22Rv1 (cell line): ENCODE measurements around the gene SEC24C.
A peak's percentile ranks its signal among the peaks of the same experiment; 100 is the strongest.
"Not testable (repeated sequence)": the region's sequence is repeated elsewhere in the genome, so short reads cannot be mapped to it uniquely, and the experiment has no call there.

Experiments
- H3K27ac ChIP-seq: fragments of 450-650 bp; 2 replicates; pipeline ENCODE4 v1.5.1; 2017
- ZFX ChIP-seq: fragments of 450-650 bp; IDR thresholded peaks from 2 replicates; pipeline ENCODE4 v1.6.1; 2017; ENCODE audit warnings: antibody characterized with exemption, borderline replicate concordance
- TF ChIP-seq, protein P1 (sequence below): fragments of 450-650 bp; IDR thresholded peaks from 2 replicates; pipeline ENCODE4 v1.5.1; 2017; ENCODE audit warnings: mild to moderate bottlenecking

The SEC24C gene

DNA sequence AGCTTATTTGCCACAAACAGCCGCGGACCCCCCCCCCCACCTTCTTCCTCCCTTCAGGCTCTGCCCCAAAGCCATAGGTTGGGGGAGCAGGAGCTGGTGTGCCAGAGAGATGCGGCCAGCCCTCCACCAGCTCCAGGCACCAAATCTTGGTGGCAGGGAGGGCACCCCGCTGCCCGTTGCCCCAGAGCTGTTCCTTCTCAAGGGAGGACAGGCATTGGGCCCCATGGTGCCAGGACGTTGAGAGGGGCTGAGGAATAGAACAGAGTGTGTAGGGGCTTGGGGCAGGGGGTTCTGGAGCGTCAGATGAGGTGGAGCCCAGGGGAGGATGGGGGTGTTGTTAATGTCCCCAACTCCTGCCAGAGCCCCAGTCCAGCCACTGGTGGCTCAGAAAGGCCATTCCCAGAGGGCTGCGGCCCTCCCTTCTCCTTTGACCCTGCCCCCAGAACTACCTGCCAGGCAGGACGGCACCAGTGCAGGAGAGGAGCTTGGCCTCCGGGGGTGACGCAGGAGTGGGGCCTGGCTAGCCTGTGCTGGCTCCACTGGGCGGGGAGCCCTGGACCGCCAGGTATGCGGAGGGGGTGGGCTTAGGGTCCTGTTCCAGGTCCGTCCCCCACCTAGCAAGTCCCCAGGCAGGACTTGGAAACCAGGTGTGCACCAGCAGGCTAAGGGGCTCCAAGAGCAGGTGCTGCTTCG, 10.0 kb upstream of the SEC24C start:
- TF ChIP-seq, protein P1, sequence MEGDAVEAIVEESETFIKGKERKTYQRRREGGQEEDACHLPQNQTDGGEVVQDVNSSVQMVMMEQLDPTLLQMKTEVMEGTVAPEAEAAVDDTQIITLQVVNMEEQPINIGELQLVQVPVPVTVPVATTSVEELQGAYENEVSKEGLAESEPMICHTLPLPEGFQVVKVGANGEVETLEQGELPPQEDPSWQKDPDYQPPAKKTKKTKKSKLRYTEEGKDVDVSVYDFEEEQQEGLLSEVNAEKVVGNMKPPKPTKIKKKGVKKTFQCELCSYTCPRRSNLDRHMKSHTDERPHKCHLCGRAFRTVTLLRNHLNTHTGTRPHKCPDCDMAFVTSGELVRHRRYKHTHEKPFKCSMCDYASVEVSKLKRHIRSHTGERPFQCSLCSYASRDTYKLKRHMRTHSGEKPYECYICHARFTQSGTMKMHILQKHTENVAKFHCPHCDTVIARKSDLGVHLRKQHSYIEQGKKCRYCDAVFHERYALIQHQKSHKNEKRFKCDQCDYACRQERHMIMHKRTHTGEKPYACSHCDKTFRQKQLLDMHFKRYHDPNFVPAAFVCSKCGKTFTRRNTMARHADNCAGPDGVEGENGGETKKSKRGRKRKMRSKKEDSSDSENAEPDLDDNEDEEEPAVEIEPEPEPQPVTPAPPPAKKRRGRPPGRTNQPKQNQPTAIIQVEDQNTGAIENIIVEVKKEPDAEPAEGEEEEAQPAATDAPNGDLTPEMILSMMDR: no peak
- TF ChIP-seq ZFX: no peak
- no peak overlapping the region for H3K27ac ChIP-seq

GRCh38 chr10:73734796-73735305, 9.3 kb upstream of the SEC24C start:
- TF ChIP-seq ZFX: no peak
- TF ChIP-seq, protein P1: no peak

GRCh38 chr10:73740501-73741254, 3.5 kb upstream of the SEC24C start:
- not testable (repeated sequence) for H3K27ac ChIP-seq

More at GRCh38 chr10:73734796-73735305, 9.3 kb upstream of the SEC24C start:
- no peak overlapping the region for H3K27ac ChIP-seq

DNA sequence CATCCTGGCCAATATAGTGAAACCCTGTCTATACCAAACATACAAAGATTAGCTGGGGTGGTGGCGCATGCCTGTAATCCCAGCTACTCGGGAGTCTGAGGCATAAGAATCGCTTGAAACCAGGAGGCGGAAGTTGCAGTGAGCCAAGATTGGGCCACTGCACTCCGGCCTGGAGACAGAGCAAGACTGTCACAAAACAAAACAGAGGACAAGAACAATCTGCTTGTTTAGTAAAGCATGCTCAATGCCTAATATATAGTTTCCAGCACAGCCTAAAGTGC, 1.8 kb upstream of the SEC24C start:
- H3K27ac ChIP-seq: peak overlapping the region; percentile 90; the same call in 1 of the 2 replicates

GRCh38 chr10:73743327-73743904, 756 bp upstream of the SEC24C start:
- H3K27ac ChIP-seq: peak overlapping the region; percentile 90
- TF ChIP-seq ZFX: no peak
- TF ChIP-seq, protein P1: no peak

More for the DNA sequence above, 1.8 kb upstream of the SEC24C start:
- TF ChIP-seq, protein P1: no peak
- TF ChIP-seq ZFX: no peak

- peak overlapping the region; percentile 90 for H3K27ac ChIP-seq
- TF ChIP-seq, protein P1: no peak
- TF ChIP-seq ZFX: no peak
Observed at GRCh38 chr10:73744664-73744975, 448 bp downstream of the SEC24C start.

DNA sequence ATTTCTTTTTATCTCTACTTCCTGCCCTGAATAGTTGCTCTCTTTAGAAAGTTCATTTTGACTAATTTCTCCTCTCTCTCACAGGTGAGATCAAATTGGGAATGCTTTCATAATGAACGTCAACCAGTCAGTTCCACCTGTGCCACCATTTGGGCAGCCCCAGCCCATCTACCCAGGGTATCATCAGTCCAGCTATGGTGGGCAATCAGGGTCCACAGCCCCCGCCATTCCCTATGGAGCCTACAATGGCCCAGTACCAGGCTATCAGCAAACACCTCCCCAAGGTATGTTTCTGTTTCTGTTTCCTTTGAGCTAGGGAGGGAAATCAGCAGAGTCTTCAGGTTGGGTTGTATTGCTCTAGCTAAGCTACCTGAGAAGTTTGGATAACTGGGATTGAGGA, 2.5 kb downstream of the SEC24C start:
- TF ChIP-seq, protein P1: no peak
- no peak for TF ChIP-seq ZFX
- H3K27ac ChIP-seq: no peak overlapping the region
